ENCODE measurements around the gene CUL4A.

CUL4A gene

GRCh38 chr13:113172419-113172926 lies 36.9 kb upstream of the CUL4A start:
- TF ChIP-seq CTCF (conservative IDR thresholded peaks at IDR 0.05) (no peak), ZFX (IDR thresholded peaks at IDR 0.05) (no peak)
- peak overlapping the region; percentile 77; the same call in 1 of the 2 replicates for H3K27ac ChIP-seq

- H3K27ac ChIP-seq = no peak overlapping the region
- TF ChIP-seq CTCF (conservative IDR thresholded peaks at IDR 0.05) (no peak), ZFX (IDR thresholded peaks at IDR 0.05) (no peak)
Measured at GRCh38 chr13:113176280-113176679, 33.1 kb upstream of the CUL4A start.

GRCh38 chr13:113176822-113177221 lies 32.6 kb upstream of the CUL4A start:
- TF ChIP-seq CTCF (conservative IDR thresholded peaks at IDR 0.05) = no peak
- TF ChIP-seq ZFX (IDR thresholded peaks at IDR 0.05) = no peak
- no peak overlapping the region for H3K27ac ChIP-seq

GRCh38 chr13:113178070-113178895 lies 31.1 kb upstream of the CUL4A start:
- no peak for TF ChIP-seq ZFX (IDR thresholded peaks at IDR 0.05)
- TF ChIP-seq CTCF (conservative IDR thresholded peaks at IDR 0.05) = no peak
- H3K27ac ChIP-seq = no peak overlapping the region

GRCh38 chr13:113178896-113179167 lies 30.6 kb upstream of the CUL4A start:
- H3K27ac ChIP-seq = no peak overlapping the region
- TF ChIP-seq ZFX (IDR thresholded peaks at IDR 0.05) (no peak), CTCF (conservative IDR thresholded peaks at IDR 0.05) (no peak)

- H3K27ac ChIP-seq = no peak overlapping the region
- TF ChIP-seq CTCF (conservative IDR thresholded peaks at IDR 0.05) = no peak
- TF ChIP-seq ZFX (IDR thresholded peaks at IDR 0.05) = no peak
Measured at GRCh38 chr13:113179374-113180230, 29.8 kb upstream of the CUL4A start.

GRCh38 chr13:113182046-113182445 lies 27.4 kb upstream of the CUL4A start:
- H3K27ac ChIP-seq = no peak overlapping the region
- no peak for TF ChIP-seq ZFX (IDR thresholded peaks at IDR 0.05)
- TF ChIP-seq CTCF (conservative IDR thresholded peaks at IDR 0.05) = no peak
